ENCODE results near the gene EIF4G3. TPM values are rescaled to one million over a fixed set of nuclear protein-coding genes. Genes with fewer than 3 reads are reported as not detected.

The EIF4G3 gene
- polyA plus RNA-seq, 1 of the 3 experiments (the other 2 are of a cell fraction): 32.0 TPM

DNA sequence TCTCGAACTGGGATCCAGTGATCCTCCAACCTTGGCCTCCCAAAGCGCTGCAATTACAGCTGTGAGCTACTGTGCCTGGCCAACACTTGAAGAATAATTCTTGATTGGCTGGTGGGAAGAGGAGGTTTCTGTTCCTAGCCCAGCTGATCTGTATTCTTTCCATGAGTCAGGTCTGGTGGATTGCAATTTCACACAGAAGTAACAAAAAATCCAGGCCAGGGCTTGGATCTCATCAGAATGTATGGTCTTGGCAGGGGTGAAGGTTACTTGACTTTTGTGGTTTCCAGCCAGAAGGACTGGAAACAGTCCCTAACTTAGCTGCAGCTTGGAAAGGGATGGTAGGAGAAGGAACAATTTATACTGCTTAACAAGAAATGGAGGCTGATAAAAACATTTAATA is 384.5 kb downstream of the EIF4G3 start:
- DNase-seq: no peak
- no peaks in the 10 kb centered on the region for H3K27me3 ChIP-seq (ENCODE audit: insufficient read depth)
- no peaks in the 10 kb centered on the region for H3K36me3 ChIP-seq (replicated peaks in 1 of 2; ENCODE audit: control insufficient read depth in 1 of 2, insufficient read depth in 2 of 2, low read length in 1 of 2)
- no peaks in the 10 kb centered on the region for H4K20me1 ChIP-seq (ENCODE audit: insufficient read depth)
- no peaks in the 10 kb centered on the region for H3K9me3 ChIP-seq
- H3K4me1 ChIP-seq (ENCODE audit: control insufficient read depth in 1 of 2, insufficient read depth in 2 of 2, low read depth in 1 of 2, low read length in 1 of 2): 0 out of 4 replicates have a peak, but pooled peaks cover 0 to 6% of the 10 kb centered on the region in 2 experiments
- H3K9me2 ChIP-seq: no peaks in the 10 kb centered on the region
- H3K27ac ChIP-seq (ENCODE audit: low read depth in 2 of 2, low read length in 1 of 2): peak overlapping the region in 1 of 2 experiments; percentile 54; a peak in 1 of 4 replicates
- H3F3A ChIP-seq (replicated peaks; ENCODE audit: insufficient read depth): peaks cover 30% of the 10 kb centered on the region
- ChIA-PET POLR2A (no interaction called here), CTCF (no interaction called here)
- H3K4me2 ChIP-seq: no peak overlapping the region; the same call in 1 of the 2 replicates
- H3K4me3 ChIP-seq (ENCODE audit: low read depth in 2 of 2, low read length in 1 of 2): no peak overlapping the region
- no peaks in the 10 kb centered on the region for H3K79me2 ChIP-seq (ENCODE audit: insufficient read depth)
- H2AFZ ChIP-seq (ENCODE audit: low read depth): no peak overlapping the region
- H3K9ac ChIP-seq: no peak overlapping the region
- 96% methylated on average over 2 of the region's 2 CpGs for WGBS (ENCODE audit: low lambda C conversion rate)
- TF ChIP-seq MXI1 (IDR thresholded peaks at IDR 0.05; ENCODE audit: low read depth, low read length) (no peak), SIN3A (IDR thresholded peaks at IDR 0.05; ENCODE audit: borderline replicate concordance, low read depth, low read length) (no peak), TCF12 (IDR thresholded peaks at IDR 0.05) (peak; percentile 53; the same call in 1 of the 2 replicates), YY1 (IDR thresholded peaks at IDR 0.05; ENCODE audit: low read depth) (no peak), GATA2 (CRISPR knock-in tag; IDR thresholded peaks at IDR 0.05) (no peak), TEAD4 (IDR thresholded peaks at IDR 0.05; ENCODE audit: borderline replicate concordance, insufficient read depth) (no peak), EP300 (IDR thresholded peaks at IDR 0.05; ENCODE audit: borderline replicate concordance in 1 of 2, low read depth in 1 of 2, low read length in 1 of 2) (0 out of 4 replicates have a peak, but pooled peaks of 1 of the 2 experiments have one; percentile 11), EZH2phosphoT487 (IDR thresholded peaks at IDR 0.05; ENCODE audit: borderline replicate concordance, low read depth) (no peak), MEF2A (IDR thresholded peaks at IDR 0.05; ENCODE audit: borderline replicate concordance, low read depth) (no peak), RXRA (IDR thresholded peaks at IDR 0.05; ENCODE audit: borderline replicate concordance, low read depth) (no peak), NRF1 (IDR thresholded peaks at IDR 0.05; ENCODE audit: low read depth, low read length) (no peak), RFX5 (IDR thresholded peaks at IDR 0.05; ENCODE audit: low read length) (no peak), NFIC (IDR thresholded peaks at IDR 0.05; ENCODE audit: borderline replicate concordance) (no peak), SMC3 (IDR thresholded peaks at IDR 0.05; ENCODE audit: low read depth, low read length) (no peak), FOXJ3 (CRISPR knock-in tag; IDR thresholded peaks at IDR 0.05) (no peak), FOSL2 (IDR thresholded peaks at IDR 0.05; ENCODE audit: borderline replicate concordance, low read depth) (no peak)
- TF ChIP-seq, protein P1, sequence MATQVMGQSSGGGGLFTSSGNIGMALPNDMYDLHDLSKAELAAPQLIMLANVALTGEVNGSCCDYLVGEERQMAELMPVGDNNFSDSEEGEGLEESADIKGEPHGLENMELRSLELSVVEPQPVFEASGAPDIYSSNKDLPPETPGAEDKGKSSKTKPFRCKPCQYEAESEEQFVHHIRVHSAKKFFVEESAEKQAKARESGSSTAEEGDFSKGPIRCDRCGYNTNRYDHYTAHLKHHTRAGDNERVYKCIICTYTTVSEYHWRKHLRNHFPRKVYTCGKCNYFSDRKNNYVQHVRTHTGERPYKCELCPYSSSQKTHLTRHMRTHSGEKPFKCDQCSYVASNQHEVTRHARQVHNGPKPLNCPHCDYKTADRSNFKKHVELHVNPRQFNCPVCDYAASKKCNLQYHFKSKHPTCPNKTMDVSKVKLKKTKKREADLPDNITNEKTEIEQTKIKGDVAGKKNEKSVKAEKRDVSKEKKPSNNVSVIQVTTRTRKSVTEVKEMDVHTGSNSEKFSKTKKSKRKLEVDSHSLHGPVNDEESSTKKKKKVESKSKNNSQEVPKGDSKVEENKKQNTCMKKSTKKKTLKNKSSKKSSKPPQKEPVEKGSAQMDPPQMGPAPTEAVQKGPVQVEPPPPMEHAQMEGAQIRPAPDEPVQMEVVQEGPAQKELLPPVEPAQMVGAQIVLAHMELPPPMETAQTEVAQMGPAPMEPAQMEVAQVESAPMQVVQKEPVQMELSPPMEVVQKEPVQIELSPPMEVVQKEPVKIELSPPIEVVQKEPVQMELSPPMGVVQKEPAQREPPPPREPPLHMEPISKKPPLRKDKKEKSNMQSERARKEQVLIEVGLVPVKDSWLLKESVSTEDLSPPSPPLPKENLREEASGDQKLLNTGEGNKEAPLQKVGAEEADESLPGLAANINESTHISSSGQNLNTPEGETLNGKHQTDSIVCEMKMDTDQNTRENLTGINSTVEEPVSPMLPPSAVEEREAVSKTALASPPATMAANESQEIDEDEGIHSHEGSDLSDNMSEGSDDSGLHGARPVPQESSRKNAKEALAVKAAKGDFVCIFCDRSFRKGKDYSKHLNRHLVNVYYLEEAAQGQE (IDR thresholded peaks at IDR 0.05; ENCODE audit: low read depth, low read length): no peak
- TF ChIP-seq, protein P2, sequence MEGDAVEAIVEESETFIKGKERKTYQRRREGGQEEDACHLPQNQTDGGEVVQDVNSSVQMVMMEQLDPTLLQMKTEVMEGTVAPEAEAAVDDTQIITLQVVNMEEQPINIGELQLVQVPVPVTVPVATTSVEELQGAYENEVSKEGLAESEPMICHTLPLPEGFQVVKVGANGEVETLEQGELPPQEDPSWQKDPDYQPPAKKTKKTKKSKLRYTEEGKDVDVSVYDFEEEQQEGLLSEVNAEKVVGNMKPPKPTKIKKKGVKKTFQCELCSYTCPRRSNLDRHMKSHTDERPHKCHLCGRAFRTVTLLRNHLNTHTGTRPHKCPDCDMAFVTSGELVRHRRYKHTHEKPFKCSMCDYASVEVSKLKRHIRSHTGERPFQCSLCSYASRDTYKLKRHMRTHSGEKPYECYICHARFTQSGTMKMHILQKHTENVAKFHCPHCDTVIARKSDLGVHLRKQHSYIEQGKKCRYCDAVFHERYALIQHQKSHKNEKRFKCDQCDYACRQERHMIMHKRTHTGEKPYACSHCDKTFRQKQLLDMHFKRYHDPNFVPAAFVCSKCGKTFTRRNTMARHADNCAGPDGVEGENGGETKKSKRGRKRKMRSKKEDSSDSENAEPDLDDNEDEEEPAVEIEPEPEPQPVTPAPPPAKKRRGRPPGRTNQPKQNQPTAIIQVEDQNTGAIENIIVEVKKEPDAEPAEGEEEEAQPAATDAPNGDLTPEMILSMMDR (IDR thresholded peaks at IDR 0.05): no peak
- TF ChIP-seq, protein P3, sequence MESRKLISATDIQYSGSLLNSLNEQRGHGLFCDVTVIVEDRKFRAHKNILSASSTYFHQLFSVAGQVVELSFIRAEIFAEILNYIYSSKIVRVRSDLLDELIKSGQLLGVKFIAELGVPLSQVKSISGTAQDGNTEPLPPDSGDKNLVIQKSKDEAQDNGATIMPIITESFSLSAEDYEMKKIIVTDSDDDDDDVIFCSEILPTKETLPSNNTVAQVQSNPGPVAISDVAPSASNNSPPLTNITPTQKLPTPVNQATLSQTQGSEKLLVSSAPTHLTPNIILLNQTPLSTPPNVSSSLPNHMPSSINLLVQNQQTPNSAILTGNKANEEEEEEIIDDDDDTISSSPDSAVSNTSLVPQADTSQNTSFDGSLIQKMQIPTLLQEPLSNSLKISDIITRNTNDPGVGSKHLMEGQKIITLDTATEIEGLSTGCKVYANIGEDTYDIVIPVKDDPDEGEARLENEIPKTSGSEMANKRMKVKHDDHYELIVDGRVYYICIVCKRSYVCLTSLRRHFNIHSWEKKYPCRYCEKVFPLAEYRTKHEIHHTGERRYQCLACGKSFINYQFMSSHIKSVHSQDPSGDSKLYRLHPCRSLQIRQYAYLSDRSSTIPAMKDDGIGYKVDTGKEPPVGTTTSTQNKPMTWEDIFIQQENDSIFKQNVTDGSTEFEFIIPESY (IDR thresholded peaks at IDR 0.05; ENCODE audit: borderline replicate concordance, low read depth): no peak
- TF ChIP-seq, protein P4, sequence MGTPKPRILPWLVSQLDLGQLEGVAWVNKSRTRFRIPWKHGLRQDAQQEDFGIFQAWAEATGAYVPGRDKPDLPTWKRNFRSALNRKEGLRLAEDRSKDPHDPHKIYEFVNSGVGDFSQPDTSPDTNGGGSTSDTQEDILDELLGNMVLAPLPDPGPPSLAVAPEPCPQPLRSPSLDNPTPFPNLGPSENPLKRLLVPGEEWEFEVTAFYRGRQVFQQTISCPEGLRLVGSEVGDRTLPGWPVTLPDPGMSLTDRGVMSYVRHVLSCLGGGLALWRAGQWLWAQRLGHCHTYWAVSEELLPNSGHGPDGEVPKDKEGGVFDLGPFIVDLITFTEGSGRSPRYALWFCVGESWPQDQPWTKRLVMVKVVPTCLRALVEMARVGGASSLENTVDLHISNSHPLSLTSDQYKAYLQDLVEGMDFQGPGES (IDR thresholded peaks at IDR 0.05; ENCODE audit: low read depth, low read length): no peak
- TF ChIP-seq, protein P5, sequence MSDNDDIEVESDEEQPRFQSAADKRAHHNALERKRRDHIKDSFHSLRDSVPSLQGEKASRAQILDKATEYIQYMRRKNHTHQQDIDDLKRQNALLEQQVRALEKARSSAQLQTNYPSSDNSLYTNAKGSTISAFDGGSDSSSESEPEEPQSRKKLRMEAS (IDR thresholded peaks at IDR 0.05; ENCODE audit: low read depth): no peak
- TF ChIP-seq, protein P6, sequence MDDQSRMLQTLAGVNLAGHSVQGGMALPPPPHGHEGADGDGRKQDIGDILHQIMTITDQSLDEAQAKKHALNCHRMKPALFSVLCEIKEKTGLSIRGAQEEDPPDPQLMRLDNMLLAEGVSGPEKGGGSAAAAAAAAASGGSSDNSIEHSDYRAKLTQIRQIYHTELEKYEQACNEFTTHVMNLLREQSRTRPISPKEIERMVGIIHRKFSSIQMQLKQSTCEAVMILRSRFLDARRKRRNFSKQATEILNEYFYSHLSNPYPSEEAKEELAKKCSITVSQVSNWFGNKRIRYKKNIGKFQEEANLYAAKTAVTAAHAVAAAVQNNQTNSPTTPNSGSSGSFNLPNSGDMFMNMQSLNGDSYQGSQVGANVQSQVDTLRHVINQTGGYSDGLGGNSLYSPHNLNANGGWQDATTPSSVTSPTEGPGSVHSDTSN (IDR thresholded peaks at IDR 0.05): peak; percentile 27; the same call in 1 of the 2 replicates
- TF ChIP-seq, protein P7, sequence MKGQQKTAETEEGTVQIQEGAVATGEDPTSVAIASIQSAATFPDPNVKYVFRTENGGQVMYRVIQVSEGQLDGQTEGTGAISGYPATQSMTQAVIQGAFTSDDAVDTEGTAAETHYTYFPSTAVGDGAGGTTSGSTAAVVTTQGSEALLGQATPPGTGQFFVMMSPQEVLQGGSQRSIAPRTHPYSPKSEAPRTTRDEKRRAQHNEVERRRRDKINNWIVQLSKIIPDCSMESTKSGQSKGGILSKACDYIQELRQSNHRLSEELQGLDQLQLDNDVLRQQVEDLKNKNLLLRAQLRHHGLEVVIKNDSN (IDR thresholded peaks at IDR 0.05; ENCODE audit: borderline replicate concordance, low read depth): peak; percentile 10; the same call in 1 of the 2 replicates
